KMS-11 (cell line): ENCODE measurements around the gene CXCL10.
"Not testable (repeated sequence)": the region's sequence is repeated elsewhere in the genome, so short reads cannot be mapped to it uniquely, and the experiment has no call there.

Experiments
- H2AFZ ChIP-seq: fragments of 200-600 bp; sonication (generic); 2 replicates; pipeline ENCODE4 v1.6.1; 2016; ENCODE audit warnings: antibody characterized with exemption, mixed run types, low read depth
- H3K27ac ChIP-seq: fragments of 200-600 bp; sonication (generic); 2 replicates; pipeline ENCODE4 v1.6.1; 2016; ENCODE audit warnings: mild to moderate bottlenecking, mixed run types
- H3K27me3 ChIP-seq: fragments of 200-600 bp; sonication (generic); 2 replicates; pipeline ENCODE4 v1.6.1; 2017; ENCODE audit warnings: mild to moderate bottlenecking, low read depth, mixed run types, moderate library complexity; ENCODE audit not compliant: insufficient read depth
- H3K36me3 ChIP-seq: fragments of 200-600 bp; sonication (generic); 2 replicates; pipeline ENCODE4 v1.6.1; 2017; ENCODE audit warnings: mild to moderate bottlenecking, mixed run types; ENCODE audit not compliant: insufficient read depth
- H3K4me1 ChIP-seq: fragments of 200-600 bp; sonication (generic); 2 replicates; pipeline ENCODE4 v1.6.1; 2016; ENCODE audit warnings: mild to moderate bottlenecking, low read depth, mixed run types; ENCODE audit not compliant: poor library complexity, severe bottlenecking
- H3K4me2 ChIP-seq: fragments of 200-600 bp; sonication (generic); 2 replicates; pipeline ENCODE4 v1.7.0; 2016; ENCODE audit warnings: mild to moderate bottlenecking, mixed run types
- H3K4me3 ChIP-seq: fragments of 200-600 bp; sonication (generic); IDR thresholded peaks from 2 replicates; pipeline ENCODE4 v1.6.1; 2017; ENCODE audit warnings: low read depth, low read length, mixed read lengths; ENCODE audit not compliant: insufficient read depth
- H3K79me2 ChIP-seq: fragments of 200-600 bp; sonication (generic); 2 replicates; pipeline ENCODE4 v1.6.1; 2016; ENCODE audit warnings: low read depth, mixed run types; ENCODE audit not compliant: insufficient read depth
- H3K9ac ChIP-seq: fragments of 200-600 bp; sonication (generic); 2 replicates; pipeline ENCODE4 v1.6.1; 2016; ENCODE audit warnings: mild to moderate bottlenecking, mixed run types
- H4K20me1 ChIP-seq: fragments of 200-600 bp; sonication (generic); 2 replicates; pipeline ENCODE4 v1.6.1; 2016; ENCODE audit warnings: mild to moderate bottlenecking, mixed run types; ENCODE audit not compliant: insufficient read depth
- CTCF ChIP-seq: fragments of 200-600 bp; sonication (generic); conservative IDR thresholded peaks from 2 replicates; pipeline ENCODE4 v1.6.1; 2017; ENCODE audit warnings: low read depth, mild to moderate bottlenecking, antibody characterized with exemption, low read length, moderate library complexity, mixed read lengths

The CXCL10 gene

GRCh38 chr4:76000279-76000678 is 23.0 kb downstream of the CXCL10 start:
- no peak for TF ChIP-seq CTCF
- Histone ChIP-seq H3K36me3 (no peaks in the 10 kb centered on the region), H4K20me1 (no peaks in the 10 kb centered on the region), H3K79me2 (no peaks in the 10 kb centered on the region), H3K27me3 (no peaks in the 10 kb centered on the region), H2AFZ (no peak overlapping the region), H3K27ac (no peak overlapping the region), H3K4me2 (no peak overlapping the region), H3K9ac (no peak overlapping the region), H3K4me1 (peaks cover 10% of the 10 kb centered on the region), H3K4me3 (no peak overlapping the region)

GRCh38 chr4:75998525-75999147 is 24.7 kb downstream of the CXCL10 start:
- not testable (repeated sequence) for H3K79me2 ChIP-seq, H4K20me1 ChIP-seq, H3K9ac ChIP-seq, H3K27me3 ChIP-seq, H3K4me3 ChIP-seq, H2AFZ ChIP-seq, H3K27ac ChIP-seq, H3K4me2 ChIP-seq, H3K36me3 ChIP-seq, H3K4me1 ChIP-seq

- H3K27me3 ChIP-seq = no peaks in the 10 kb centered on the region
- no peak overlapping the region for H3K9ac ChIP-seq
- peaks cover 9% of the 10 kb centered on the region for H3K4me1 ChIP-seq
- H3K4me3 ChIP-seq = no peak overlapping the region
- H2AFZ ChIP-seq = no peak overlapping the region
- no peak for TF ChIP-seq CTCF
- no peaks in the 10 kb centered on the region for H4K20me1 ChIP-seq
- no peak overlapping the region for H3K27ac ChIP-seq
- H3K79me2 ChIP-seq = no peaks in the 10 kb centered on the region
- H3K4me2 ChIP-seq = no peak overlapping the region
- no peaks in the 10 kb centered on the region for H3K36me3 ChIP-seq
Observed at GRCh38 chr4:75997946-75998345, 25.4 kb downstream of the CXCL10 start.

GRCh38 chr4:75997081-75997480 is 26.2 kb downstream of the CXCL10 start:
- H3K27me3 ChIP-seq = no peaks in the 10 kb centered on the region
- no peak overlapping the region for H3K27ac ChIP-seq
- peaks cover under 1% of the 10 kb centered on the region for H3K4me1 ChIP-seq

More at GRCh38 chr4:75997081-75997480, 26.2 kb downstream of the CXCL10 start:
- Histone ChIP-seq H4K20me1 (no peaks in the 10 kb centered on the region), H3K4me2 (no peak overlapping the region), H3K4me3 (no peak overlapping the region), H2AFZ (no peak overlapping the region), H3K9ac (no peak overlapping the region), H3K36me3 (no peaks in the 10 kb centered on the region), H3K79me2 (no peaks in the 10 kb centered on the region)
- TF ChIP-seq CTCF = no peak
